SU-DHL-6 (cell line): ENCODE data around the gene IRAK4.

ENCODE experiments used
- H2AFZ ChIP-seq: fragments of 200-600 bp; sonication (generic); 2 replicates; pipeline ENCODE4 v1.6.1; 2014; ENCODE audit warnings: low read depth, mild to moderate bottlenecking, moderate library complexity, mixed read lengths, antibody characterized with exemption, low read length; ENCODE audit not compliant: severe bottlenecking
- H3F3A ChIP-seq: fragments of 200-600 bp; shearing (Covaris generic); 2 replicates; pipeline ENCODE4 v1.6.0; 2016; ENCODE audit warnings: antibody characterized with exemption, mild to moderate bottlenecking; ENCODE audit not compliant: insufficient read depth
- H3K27ac ChIP-seq: fragments of 200-600 bp; sonication (generic); 2 replicates; pipeline ENCODE4 v1.5.1; 2016; ENCODE audit warnings: low read depth, mild to moderate bottlenecking, low read length, moderate library complexity, mixed read lengths
- H3K27me3 ChIP-seq: fragments of 200-600 bp; sonication (generic), shearing (Covaris generic); 2 replicates; pipeline ENCODE4 v1.6.0; 2014; ENCODE audit warnings: mild to moderate bottlenecking, low read length
- H3K36me3 ChIP-seq: fragments of 200-600 bp; sonication (generic); 2 replicates; pipeline ENCODE4 v1.6.1; 2014; ENCODE audit warnings: mild to moderate bottlenecking, low read length, mixed read lengths
- H3K4me2 ChIP-seq: fragments of 300-600, 200-600 bp; shearing (Covaris generic), sonication (generic); 2 replicates; pipeline ENCODE4 v1.6.0; 2014; ENCODE audit warnings: low read length, low read depth, mild to moderate bottlenecking; ENCODE audit not compliant: poor library complexity, severe bottlenecking
- H3K4me3 ChIP-seq: fragments of 200-600 bp; sonication (generic); 2 replicates; pipeline ENCODE4 v1.5.1; 2014; ENCODE audit warnings: antibody characterized with exemption, low read length, mild to moderate bottlenecking, mixed read lengths; ENCODE audit not compliant: insufficient read depth, poor library complexity, severe bottlenecking
- H3K79me2 ChIP-seq: fragments of 200-600 bp; sonication (generic); 2 replicates; pipeline ENCODE4 v1.6.1; 2014; ENCODE audit warnings: mild to moderate bottlenecking, low read length, moderate library complexity; ENCODE audit not compliant: insufficient read depth
- H3K9ac ChIP-seq: fragments of 200-600 bp; sonication (generic); 2 replicates; pipeline ENCODE4 v1.7.0; 2014; ENCODE audit warnings: mild to moderate bottlenecking, low read length
- H3K9me2 ChIP-seq: fragments of 200-600 bp; sonication (generic); replicated peaks from 2 replicates; pipeline ENCODE4 v1.6.1; 2014; ENCODE audit warnings: low read length; ENCODE audit not compliant: insufficient read depth
- H3K9me3 ChIP-seq: fragments of 200-600 bp; sonication (generic); 2 replicates; pipeline ENCODE4 v1.6.1; 2014; ENCODE audit warnings: low read length, mixed read lengths; ENCODE audit not compliant: insufficient read depth
- H4K20me1 ChIP-seq: fragments of 200-600 bp; sonication (generic); 2 replicates; pipeline ENCODE4 v1.6.1; 2014; ENCODE audit warnings: low read depth, mild to moderate bottlenecking, antibody characterized with exemption, low read length, moderate library complexity, mixed read lengths
- CTCF ChIP-seq: fragments of 200-600 bp; sonication (generic); IDR thresholded peaks from one replicate; pipeline ENCODE4 v1.5.1; 2017; ENCODE audit warnings: antibody characterized with exemption, mild to moderate bottlenecking, low read length, moderate library complexity; ENCODE audit not compliant: insufficient read depth, poor library complexity, severe bottlenecking
- EZH2phosphoT487 ChIP-seq: fragments of 200-600 bp; sonication (generic), shearing (Covaris generic); conservative IDR thresholded peaks from 2 replicates; pipeline ENCODE4 v1.6.1; 2018; ENCODE audit warnings: mild to moderate bottlenecking, antibody characterized with exemption, low read length, moderate library complexity, mixed read lengths

IRAK4 gene

DNA sequence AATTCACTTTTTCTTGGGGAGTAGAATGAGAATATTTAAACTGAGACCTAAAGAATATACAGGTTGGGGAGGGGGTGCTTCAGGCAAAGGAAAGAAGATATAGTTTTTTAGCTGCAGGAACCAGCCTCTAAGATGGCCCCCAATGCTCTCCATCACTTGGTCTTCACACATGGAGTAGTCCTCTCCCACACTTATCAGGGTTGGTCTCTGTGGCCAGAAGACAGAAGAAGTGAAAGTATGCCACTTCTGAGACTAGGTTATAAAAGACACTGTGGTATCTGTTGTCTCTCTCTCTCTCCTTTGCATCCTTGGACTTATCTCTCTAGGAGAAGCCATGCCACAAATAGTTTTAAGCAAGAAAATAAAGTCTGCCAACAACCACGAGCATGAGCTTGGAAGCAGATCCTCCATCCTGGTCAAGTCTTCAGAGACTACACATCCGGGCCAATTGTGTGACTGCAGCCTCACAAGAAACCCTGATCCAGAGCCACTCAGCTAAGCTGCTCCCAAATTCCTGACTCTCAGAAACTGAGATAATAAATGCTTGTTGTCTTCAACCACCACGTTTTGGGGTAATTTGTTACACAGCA lies 18.1 kb upstream of the IRAK4 start:
- 0 out of 2 replicates have a peak, but pooled peaks cover 4% of the 10 kb centered on the region for H3F3A ChIP-seq
- TF ChIP-seq EZH2phosphoT487, result no peak
- TF ChIP-seq CTCF, result no peak

GRCh38 chr12:43742106-43742505 lies 16.6 kb upstream of the IRAK4 start:
- H3K36me3 ChIP-seq, result peaks cover 34% of the 10 kb centered on the region
- no peak overlapping the region for H3K4me2 ChIP-seq

More for the DNA sequence above, 18.1 kb upstream of the IRAK4 start:
- H3K4me2 ChIP-seq, result no peak overlapping the region
- no peak overlapping the region for H2AFZ ChIP-seq
- no peak overlapping the region for H3K4me3 ChIP-seq
- peaks cover 40% of the 10 kb centered on the region for H3K36me3 ChIP-seq
- no peak overlapping the region for H3K9ac ChIP-seq
- no peak overlapping the region for H3K27ac ChIP-seq
- H3K27me3 ChIP-seq, result no peaks in the 10 kb centered on the region
- no peaks in the 10 kb centered on the region for H3K79me2 ChIP-seq
- no peaks in the 10 kb centered on the region for H3K9me3 ChIP-seq
- H4K20me1 ChIP-seq, result no peaks in the 10 kb centered on the region
- no peaks in the 10 kb centered on the region for H3K9me2 ChIP-seq

GRCh38 chr12:43744826-43745225 lies 13.9 kb upstream of the IRAK4 start:
- Histone ChIP-seq H3F3A (no peaks in the 10 kb centered on the region), H3K79me2 (peaks cover 9% of the 10 kb centered on the region; the same call in 1 of the 2 replicates), H3K9me3 (no peaks in the 10 kb centered on the region), H2AFZ (no peak overlapping the region), H4K20me1 (no peaks in the 10 kb centered on the region), H3K4me2 (no peak overlapping the region), H3K27me3 (no peaks in the 10 kb centered on the region), H3K36me3 (peaks cover 24% of the 10 kb centered on the region), H3K27ac (no peak overlapping the region), H3K9ac (no peak overlapping the region), H3K9me2 (no peaks in the 10 kb centered on the region), H3K4me3 (no peak overlapping the region)
- no peak for TF ChIP-seq EZH2phosphoT487
- no peak for TF ChIP-seq CTCF

More at GRCh38 chr12:43742106-43742505, 16.6 kb upstream of the IRAK4 start:
- H3K4me3 ChIP-seq, result no peak overlapping the region
- no peaks in the 10 kb centered on the region for H3K27me3 ChIP-seq
- no peak overlapping the region for H3K27ac ChIP-seq
- H3K9ac ChIP-seq, result no peak overlapping the region
- H3F3A ChIP-seq, result 0 out of 2 replicates have a peak, but pooled peaks cover 4% of the 10 kb centered on the region
- H3K9me2 ChIP-seq, result no peaks in the 10 kb centered on the region
- no peaks in the 10 kb centered on the region for H4K20me1 ChIP-seq
- TF ChIP-seq CTCF, result no peak
- no peak for TF ChIP-seq EZH2phosphoT487
- no peak overlapping the region for H2AFZ ChIP-seq
- no peaks in the 10 kb centered on the region for H3K79me2 ChIP-seq
- H3K9me3 ChIP-seq, result no peaks in the 10 kb centered on the region
